Measurements from ENCODE around the gene STK10. TPM values are rescaled to one million over a fixed set of nuclear protein-coding genes. Genes with fewer than 3 reads are reported as not detected.
"Not testable (repeated sequence)": the region's sequence is repeated elsewhere in the genome, so short reads cannot be mapped to it uniquely, and the experiment has no call there.

STK10 gene
- polyA plus RNA-seq, 3 donors, result 12.7 to 22.4 (median 15.7) TPM

GRCh38 chr5:172051643-172052339, 136.2 kb downstream of the STK10 start:
- peak in 1 of 11 donors; percentile 16 for DNase-seq (ENCODE audit: extremely low read depth in 1 of 11, low read depth in 9 of 11, low spot score in 4 of 11)

- no peak for DNase-seq (ENCODE audit: extremely low read depth in 1 of 11, low read depth in 9 of 11, low spot score in 4 of 11)
These were observed 137.9 kb downstream of the STK10 start for GRCh38 chr5:172050080-172050479.

GRCh38 chr5:172049226-172049796, 138.7 kb downstream of the STK10 start:
- no peak for DNase-seq (ENCODE audit: extremely low read depth in 1 of 11, low read depth in 9 of 11, low spot score in 4 of 11)

- no peak for DNase-seq (ENCODE audit: extremely low read depth in 1 of 11, low read depth in 9 of 11, low spot score in 4 of 11)
These were observed 139.4 kb downstream of the STK10 start for GRCh38 chr5:172048539-172049101.

- DNase-seq (ENCODE audit: extremely low read depth in 1 of 11, low read depth in 9 of 11, low spot score in 4 of 11), result no peak
These were observed 139.9 kb downstream of the STK10 start for GRCh38 chr5:172048170-172048422.

- no peak for DNase-seq (ENCODE audit: extremely low read depth in 1 of 11, low read depth in 9 of 11, low spot score in 4 of 11)
These were observed 141.4 kb downstream of the STK10 start for GRCh38 chr5:172046593-172046992.

GRCh38 chr5:172045315-172045632, 142.8 kb downstream of the STK10 start:
- DNase-seq (ENCODE audit: extremely low read depth in 1 of 11, low read depth in 9 of 11, low spot score in 4 of 11), result no peak

GRCh38 chr5:172044631-172045314, 143.3 kb downstream of the STK10 start:
- no peak for DNase-seq (ENCODE audit: extremely low read depth in 1 of 11, low read depth in 9 of 11, low spot score in 4 of 11)

GRCh38 chr5:172043865-172044264, 144.2 kb downstream of the STK10 start:
- no peak for DNase-seq (ENCODE audit: extremely low read depth in 1 of 11, low read depth in 9 of 11, low spot score in 4 of 11)

- DNase-seq (ENCODE audit: extremely low read depth in 1 of 11, low read depth in 9 of 11, low spot score in 4 of 11), result no peak
These were observed 145.8 kb downstream of the STK10 start for GRCh38 chr5:172042183-172042582.

GRCh38 chr5:172038167-172038566, 149.9 kb downstream of the STK10 start:
- DNase-seq (ENCODE audit: extremely low read depth in 1 of 11, low read depth in 9 of 11, low spot score in 4 of 11), result no peak

GRCh38 chr5:172035049-172035448, 153.0 kb downstream of the STK10 start:
- DNase-seq (ENCODE audit: extremely low read depth in 1 of 11, low read depth in 9 of 11, low spot score in 4 of 11), result no peak

GRCh38 chr5:172031894-172032461, 156.0 kb downstream of the STK10 start:
- DNase-seq (ENCODE audit: extremely low read depth in 1 of 11, low read depth in 9 of 11, low spot score in 4 of 11), result no peak

GRCh38 chr5:172029876-172030275, 158.1 kb downstream of the STK10 start:
- no peak for DNase-seq (ENCODE audit: extremely low read depth in 1 of 11, low read depth in 9 of 11, low spot score in 4 of 11)

- DNase-seq (ENCODE audit: extremely low read depth in 1 of 11, low read depth in 9 of 11, low spot score in 4 of 11), result no peak
These were observed 159.9 kb downstream of the STK10 start for GRCh38 chr5:172028167-172028566.

- DNase-seq (ENCODE audit: extremely low read depth in 1 of 11, low read depth in 9 of 11, low spot score in 4 of 11), result not testable (repeated sequence)
These were observed 167.8 kb downstream of the STK10 start for GRCh38 chr5:172020110-172020786.

GRCh38 chr5:172015346-172015745, 172.7 kb downstream of the STK10 start:
- DNase-seq (ENCODE audit: extremely low read depth in 1 of 11, low read depth in 9 of 11, low spot score in 4 of 11), result no peak

GRCh38 chr5:172010278-172010677, 177.7 kb downstream of the STK10 start:
- peak in 1 of 11 donors; percentile 14 for DNase-seq (ENCODE audit: extremely low read depth in 1 of 11, low read depth in 9 of 11, low spot score in 4 of 11)

- no peak for DNase-seq (ENCODE audit: extremely low read depth in 1 of 11, low read depth in 9 of 11, low spot score in 4 of 11)
These were observed 178.3 kb downstream of the STK10 start for GRCh38 chr5:172009536-172010270.
